NT2/D1 (cell line): Measurements from ENCODE around the gene SMC4.

Experiments
- SUZ12 ChIP-seq: IDR thresholded peaks from 2 replicates; pipeline ENCODE4 v1.6.1; 2011; ENCODE audit not compliant: insufficient read length, insufficient read depth; ENCODE audit errors: extremely low read depth
- YY1 ChIP-seq: IDR thresholded peaks from 2 replicates; pipeline ENCODE4 v1.6.1; 2011; ENCODE audit not compliant: insufficient read length, insufficient read depth

- TF ChIP-seq SUZ12 (no peak), YY1 (no peak)
These were observed 30.6 kb upstream of the SMC4 start for GRCh38 chr3:160368804-160369203.
